ENCODE measurements around the gene COL6A1. TPM values are rescaled to one million over a fixed set of nuclear protein-coding genes. Genes with fewer than 3 reads are reported as not detected.

COL6A1 gene
- total RNA-seq, 1 donor from 2014 or later, result 226 TPM

DNA sequence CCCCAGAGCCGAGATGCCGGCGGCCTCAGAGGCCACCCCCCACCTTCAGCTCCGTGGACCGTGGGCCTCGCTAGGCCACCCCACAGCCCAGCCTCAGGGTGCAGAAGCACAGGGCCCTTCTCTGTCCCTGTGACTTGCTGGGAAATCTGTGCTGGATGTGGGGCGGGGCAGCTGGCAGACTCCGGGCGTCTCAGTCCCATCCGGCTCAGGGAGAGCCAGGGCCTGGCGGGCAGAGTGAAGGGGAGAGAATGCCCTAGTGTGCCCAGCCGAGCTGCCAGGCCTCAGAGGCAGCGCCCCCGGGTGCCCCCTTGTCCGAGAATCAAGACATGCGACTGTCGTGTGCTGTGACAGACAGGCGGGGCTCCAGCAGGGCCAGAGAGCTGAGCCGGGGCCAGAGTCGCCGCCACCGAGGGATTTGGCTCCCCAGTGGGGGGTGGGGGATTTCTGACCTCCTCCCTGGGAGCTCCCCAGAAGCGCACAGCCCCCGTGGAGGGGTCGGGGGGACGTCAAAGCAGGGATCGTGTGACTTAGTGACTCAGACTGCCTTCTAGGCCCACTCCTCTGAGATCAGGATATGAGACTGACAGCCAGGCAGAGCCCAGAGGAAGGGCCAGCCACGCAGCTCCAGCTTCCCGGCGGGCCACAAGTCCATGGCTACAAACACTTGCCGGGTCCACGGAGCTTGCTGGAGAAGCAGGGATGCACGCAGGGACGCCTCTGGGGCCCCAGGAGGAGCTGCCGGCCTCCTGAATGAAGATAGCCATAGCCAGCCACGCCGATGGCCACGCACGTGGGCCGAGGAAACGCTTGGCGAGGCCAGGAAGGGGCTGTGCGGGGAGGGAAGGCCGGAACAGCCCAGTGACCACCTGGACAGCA is 11.9 kb downstream of the COL6A1 start:
- Histone ChIP-seq H3K4me3 (ENCODE audit: low read depth, low read length) (no peak overlapping the region), H3K36me3 (ENCODE audit: control insufficient read depth, insufficient read depth, low read length) (no peaks in the 10 kb centered on the region), H3K27me3 (ENCODE audit: control insufficient read depth, insufficient read depth, low read length) (no peaks in the 10 kb centered on the region)
- no peak for DNase-seq (ENCODE audit: low read depth)
- TF ChIP-seq CTCF (IDR thresholded peaks at IDR 0.05; ENCODE audit: insufficient read depth, low read length, poor library complexity, severe bottlenecking), result no peak

GRCh38 chr21:45994086-45994661 is 12.6 kb downstream of the COL6A1 start:
- Histone ChIP-seq H3K27me3 (ENCODE audit: control insufficient read depth, insufficient read depth, low read length) (no peaks in the 10 kb centered on the region), H3K4me3 (ENCODE audit: low read depth, low read length) (no peak overlapping the region), H3K36me3 (ENCODE audit: control insufficient read depth, insufficient read depth, low read length) (no peaks in the 10 kb centered on the region)
- no peak for DNase-seq (ENCODE audit: low read depth)
- no peak for TF ChIP-seq CTCF (IDR thresholded peaks at IDR 0.05; ENCODE audit: insufficient read depth, low read length, poor library complexity, severe bottlenecking)

DNA sequence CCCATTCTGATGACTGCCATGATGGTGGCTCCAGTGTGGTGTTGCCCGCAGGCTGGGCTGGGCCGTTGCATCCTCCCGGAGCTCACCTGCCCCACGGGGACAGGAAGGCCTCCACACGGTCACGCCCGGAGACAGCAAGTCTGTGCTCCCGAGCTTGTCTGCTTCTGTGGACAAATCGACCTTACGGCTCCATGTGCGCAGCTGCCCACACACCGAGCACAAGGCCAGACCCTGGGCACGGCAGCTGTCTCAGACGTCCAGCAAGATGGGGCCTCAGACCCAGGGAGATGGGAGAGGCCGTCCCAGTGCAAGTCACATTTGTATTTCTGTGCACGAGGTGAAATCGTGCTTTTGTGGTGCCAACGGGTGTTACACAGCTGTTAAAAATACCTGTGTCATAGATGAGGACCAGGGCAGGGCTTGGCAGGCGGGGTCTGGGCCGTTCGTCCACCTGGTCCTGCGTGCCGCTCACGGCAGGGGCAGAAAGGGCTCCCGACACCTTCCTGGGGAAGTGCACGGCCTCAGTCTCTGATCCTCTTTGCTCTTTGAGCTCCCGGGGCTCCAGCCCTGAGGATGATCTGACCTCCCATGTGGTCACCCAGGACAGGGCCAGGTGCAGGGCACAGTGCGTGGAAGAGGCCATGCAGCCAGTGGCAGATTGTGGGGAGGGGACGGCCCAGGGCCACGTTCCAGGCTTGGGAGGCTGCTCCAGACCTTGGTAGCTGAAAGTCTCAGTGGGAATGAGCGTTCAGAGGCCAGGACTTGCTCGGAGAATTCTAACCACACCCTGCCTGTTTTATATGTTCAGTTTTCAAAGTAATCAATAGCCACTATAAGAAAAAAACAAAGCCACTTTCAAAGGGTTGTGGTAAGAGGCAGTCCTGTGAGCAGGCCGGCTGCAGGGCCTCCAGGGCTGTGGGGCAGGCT is 13.5 kb downstream of the COL6A1 start:
- H3K27me3 ChIP-seq (ENCODE audit: control insufficient read depth, insufficient read depth, low read length), result no peaks in the 10 kb centered on the region
- no peak for TF ChIP-seq CTCF (IDR thresholded peaks at IDR 0.05; ENCODE audit: insufficient read depth, low read length, poor library complexity, severe bottlenecking)
- H3K4me3 ChIP-seq (ENCODE audit: low read depth, low read length), result no peak overlapping the region
- DNase-seq (ENCODE audit: low read depth), result no peak
- H3K36me3 ChIP-seq (ENCODE audit: control insufficient read depth, insufficient read depth, low read length), result no peaks in the 10 kb centered on the region

- Histone ChIP-seq H3K4me3 (ENCODE audit: low read depth, low read length) (no peak overlapping the region), H3K36me3 (ENCODE audit: control insufficient read depth, insufficient read depth, low read length) (no peaks in the 10 kb centered on the region), H3K27me3 (ENCODE audit: control insufficient read depth, insufficient read depth, low read length) (no peaks in the 10 kb centered on the region)
- TF ChIP-seq CTCF (IDR thresholded peaks at IDR 0.05; ENCODE audit: insufficient read depth, low read length, poor library complexity, severe bottlenecking), result no peak
- DNase-seq (ENCODE audit: low read depth), result no peak
These were observed 14.2 kb downstream of the COL6A1 start for GRCh38 chr21:45995686-45996179.

DNA sequence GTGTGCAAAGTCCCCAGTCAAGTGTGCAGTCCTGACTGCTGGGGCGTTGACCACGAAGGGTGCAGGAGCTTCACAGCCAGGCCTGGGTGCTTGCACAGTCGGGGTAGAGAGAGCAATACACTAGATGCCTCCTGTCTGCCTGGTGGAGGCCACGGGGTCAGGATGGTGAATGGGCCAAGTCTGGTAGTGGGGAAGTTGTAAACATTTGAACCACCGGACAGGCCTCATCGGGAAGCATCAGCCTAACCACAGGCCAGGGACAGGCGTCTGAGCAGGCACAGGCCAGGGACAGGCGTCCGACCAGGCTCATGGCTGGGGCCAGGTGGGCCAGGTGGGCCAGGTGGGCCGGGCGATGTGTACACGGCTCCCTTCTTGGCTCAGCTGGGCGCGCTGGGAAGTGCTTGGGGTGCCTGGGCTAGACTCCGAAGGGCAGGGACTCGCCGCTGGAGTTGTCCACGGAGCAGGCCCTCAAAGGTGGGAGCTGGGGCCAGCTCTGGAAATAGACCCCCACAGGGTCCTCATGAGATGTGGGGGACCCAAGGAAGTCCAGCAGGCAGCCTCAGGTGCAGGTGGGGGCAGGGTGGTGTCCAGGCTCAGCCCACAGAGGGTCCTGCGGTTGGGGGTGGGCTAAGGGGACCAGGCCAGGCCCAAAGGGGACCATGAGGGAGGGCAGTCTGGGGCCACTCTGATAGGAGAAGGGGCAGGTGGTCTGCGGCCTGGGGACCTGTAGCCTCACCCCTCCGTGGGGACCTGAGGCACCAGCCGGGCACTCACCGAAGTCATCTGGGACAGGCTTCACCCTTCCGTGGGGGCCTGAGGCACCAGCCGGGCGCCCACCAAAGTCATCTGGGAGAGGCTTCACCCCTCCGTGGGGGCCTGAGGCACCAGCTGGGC is 15.0 kb downstream of the COL6A1 start:
- no peak for TF ChIP-seq CTCF (IDR thresholded peaks at IDR 0.05; ENCODE audit: insufficient read depth, low read length, poor library complexity, severe bottlenecking)
- Histone ChIP-seq H3K27me3 (ENCODE audit: control insufficient read depth, insufficient read depth, low read length) (no peaks in the 10 kb centered on the region), H3K36me3 (ENCODE audit: control insufficient read depth, insufficient read depth, low read length) (no peaks in the 10 kb centered on the region), H3K4me3 (ENCODE audit: low read depth, low read length) (no peak overlapping the region)
- no peak for DNase-seq (ENCODE audit: low read depth)

All from kidney epithelial cell (primary cell).